Breast epithelium (tissue), 3 donors: ENCODE results near the gene SSH2.

ENCODE experiments used
- POLR2AphosphoS5 ChIP-seq, 3 donors: sonication (generic); formaldehyde crosslinking; IDR thresholded peaks; one replicate each; pipeline ENCODE4 v1.6.1; 2017; ENCODE audit warnings: antibody characterized with exemption in 3 of 3
- TF ChIP-seq, protein P1 (sequence below), 3 donors: fragments of 450-650 bp; IDR thresholded peaks; one replicate each; pipeline ENCODE4 v1.5.1; 2016 to 2017; ENCODE audit warnings: antibody characterized with exemption in 3 of 3, mild to moderate bottlenecking in 3 of 3, moderate library complexity in 3 of 3

- TF ChIP-seq, protein P1, sequence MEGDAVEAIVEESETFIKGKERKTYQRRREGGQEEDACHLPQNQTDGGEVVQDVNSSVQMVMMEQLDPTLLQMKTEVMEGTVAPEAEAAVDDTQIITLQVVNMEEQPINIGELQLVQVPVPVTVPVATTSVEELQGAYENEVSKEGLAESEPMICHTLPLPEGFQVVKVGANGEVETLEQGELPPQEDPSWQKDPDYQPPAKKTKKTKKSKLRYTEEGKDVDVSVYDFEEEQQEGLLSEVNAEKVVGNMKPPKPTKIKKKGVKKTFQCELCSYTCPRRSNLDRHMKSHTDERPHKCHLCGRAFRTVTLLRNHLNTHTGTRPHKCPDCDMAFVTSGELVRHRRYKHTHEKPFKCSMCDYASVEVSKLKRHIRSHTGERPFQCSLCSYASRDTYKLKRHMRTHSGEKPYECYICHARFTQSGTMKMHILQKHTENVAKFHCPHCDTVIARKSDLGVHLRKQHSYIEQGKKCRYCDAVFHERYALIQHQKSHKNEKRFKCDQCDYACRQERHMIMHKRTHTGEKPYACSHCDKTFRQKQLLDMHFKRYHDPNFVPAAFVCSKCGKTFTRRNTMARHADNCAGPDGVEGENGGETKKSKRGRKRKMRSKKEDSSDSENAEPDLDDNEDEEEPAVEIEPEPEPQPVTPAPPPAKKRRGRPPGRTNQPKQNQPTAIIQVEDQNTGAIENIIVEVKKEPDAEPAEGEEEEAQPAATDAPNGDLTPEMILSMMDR (IDR thresholded peaks at IDR 0.05): no peak
- no peak for TF ChIP-seq POLR2AphosphoS5 (IDR thresholded peaks at IDR 0.05)
These were observed 352.4 kb downstream of the SSH2 start for GRCh38 chr17:29577385-29578211.
